HTR-8/SVneo (cell line): Measurements from ENCODE around the gene EFNA2.

ENCODE experiments used
- DNase-seq: peaks from one replicate; pipeline ENCODE4 v3.0.0; 2011; ENCODE audit warnings: low spot score, mixed read lengths; ENCODE audit not compliant: insufficient read length
- FAIRE-seq: peaks from 2 replicates; lab custom pipeline; 2011; peaks lifted over from hg19 to GRCh38; lab: Jason Lieb, UNC

EFNA2 gene

GRCh38 chr19:1259206-1259875 is 26.3 kb upstream of the EFNA2 start:
- no peak for FAIRE-seq

DNA sequence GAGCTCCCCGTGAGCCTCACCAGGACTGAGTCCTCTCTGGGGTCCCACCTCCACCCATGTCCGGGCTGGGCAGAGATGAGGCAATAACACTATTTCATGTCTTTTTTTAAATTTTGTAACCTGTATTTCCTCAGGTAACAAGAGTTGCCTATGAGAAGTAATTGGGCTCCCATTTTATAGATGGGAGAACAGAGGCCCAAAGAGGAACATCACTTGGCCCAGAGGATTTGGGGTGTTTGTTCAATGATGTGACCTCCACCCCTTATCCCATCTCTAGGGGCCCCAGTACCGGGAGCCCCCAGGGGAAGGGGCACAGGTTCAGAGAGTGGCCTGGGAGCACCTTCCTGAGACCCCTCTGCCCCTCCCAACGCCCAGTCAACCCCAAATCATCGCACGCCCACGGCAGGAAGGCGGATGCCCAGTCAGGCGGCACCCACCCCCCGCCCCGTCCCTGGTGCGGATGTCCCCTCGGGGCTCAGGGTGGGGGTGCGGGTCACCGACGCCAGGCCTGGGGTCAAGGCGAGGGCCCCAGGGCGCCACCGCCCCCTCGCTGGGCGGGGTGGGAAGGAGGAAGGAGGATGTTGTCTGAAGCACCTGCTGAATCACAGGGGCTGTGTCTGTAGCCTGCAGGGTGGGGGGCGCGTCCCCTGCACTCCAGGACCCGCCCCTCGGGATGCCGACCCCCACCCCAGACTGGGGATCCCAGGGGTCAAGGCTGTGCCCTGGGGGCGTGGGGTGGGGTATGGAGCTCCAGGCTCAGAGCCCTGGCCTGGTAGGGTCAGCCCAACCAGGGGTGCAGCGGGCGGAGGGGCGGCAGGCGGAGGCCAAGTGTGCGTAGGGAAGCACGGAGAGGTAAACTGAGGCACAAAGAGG is 25.6 kb upstream of the EFNA2 start:
- FAIRE-seq (no peak), DNase-seq (no peak)

More at GRCh38 chr19:1259206-1259875, 26.3 kb upstream of the EFNA2 start:
- no peak for DNase-seq

DNA sequence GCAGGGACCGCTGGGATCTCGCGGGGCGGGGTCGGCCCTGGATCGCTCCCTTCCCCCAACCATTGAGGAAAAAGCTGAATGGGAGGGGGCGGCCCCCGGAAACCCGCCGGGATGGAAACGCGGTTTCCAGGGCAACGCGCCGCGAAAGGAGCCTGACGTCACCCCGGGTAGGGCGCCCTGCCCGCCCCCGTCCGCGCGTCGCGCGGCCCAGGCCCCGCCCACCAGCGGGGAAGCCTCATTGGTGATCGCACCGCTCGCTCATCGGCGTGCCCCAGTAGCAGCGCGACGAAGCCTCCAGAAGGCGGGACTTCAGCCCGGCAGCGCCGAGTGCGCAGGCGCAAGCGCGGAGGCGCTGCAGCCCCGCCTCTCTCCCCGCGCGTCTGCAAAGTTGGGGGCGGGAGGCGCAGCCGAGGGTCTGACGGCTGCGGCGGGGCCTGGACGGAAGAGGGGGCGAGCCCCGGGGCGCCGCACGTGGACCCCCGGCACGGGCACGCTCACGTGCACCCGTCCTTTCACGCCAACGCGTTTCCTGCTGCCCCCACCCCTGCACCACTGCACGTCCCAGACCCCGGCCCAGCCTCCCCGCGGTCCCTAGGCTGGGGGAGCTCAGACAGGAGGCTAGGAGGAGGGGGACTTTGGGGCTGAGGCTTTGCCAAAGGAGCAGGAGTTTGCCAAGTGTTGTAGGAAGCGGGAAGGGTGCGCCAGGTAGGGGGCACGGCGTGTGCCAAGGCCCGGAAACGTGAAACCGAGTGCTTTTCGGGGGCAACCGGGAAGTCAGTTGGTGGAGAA is 24.7 kb upstream of the EFNA2 start:
- no peak for DNase-seq
- peak; percentile 68 for FAIRE-seq

DNA sequence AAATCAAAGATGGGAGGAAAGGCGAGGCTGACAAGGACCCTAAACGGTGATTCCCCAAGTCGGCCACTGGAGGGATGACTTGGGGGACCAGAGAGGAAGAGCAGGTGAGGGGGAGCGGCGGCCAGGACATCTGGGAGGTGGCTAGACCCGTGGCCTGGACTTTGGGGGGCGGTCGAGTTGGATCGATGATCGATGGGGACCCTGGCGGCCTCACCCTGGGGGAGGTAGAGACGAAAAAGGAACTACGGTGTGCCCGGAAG is 24.2 kb upstream of the EFNA2 start:
- FAIRE-seq (no peak), DNase-seq (no peak)

GRCh38 chr19:1261798-1262622 is 23.7 kb upstream of the EFNA2 start:
- no peak for FAIRE-seq

GRCh38 chr19:1262623-1263123 is 23.0 kb upstream of the EFNA2 start:
- FAIRE-seq (peak; percentile 13), DNase-seq (no peak)

More at GRCh38 chr19:1261798-1262622, 23.7 kb upstream of the EFNA2 start:
- no peak for DNase-seq

GRCh38 chr19:1263188-1263587 is 22.5 kb upstream of the EFNA2 start:
- no peak for DNase-seq
- no peak for FAIRE-seq

GRCh38 chr19:1264801-1265614 is 20.7 kb upstream of the EFNA2 start:
- FAIRE-seq (peak; percentile 86), DNase-seq (peak; percentile 77)

DNA sequence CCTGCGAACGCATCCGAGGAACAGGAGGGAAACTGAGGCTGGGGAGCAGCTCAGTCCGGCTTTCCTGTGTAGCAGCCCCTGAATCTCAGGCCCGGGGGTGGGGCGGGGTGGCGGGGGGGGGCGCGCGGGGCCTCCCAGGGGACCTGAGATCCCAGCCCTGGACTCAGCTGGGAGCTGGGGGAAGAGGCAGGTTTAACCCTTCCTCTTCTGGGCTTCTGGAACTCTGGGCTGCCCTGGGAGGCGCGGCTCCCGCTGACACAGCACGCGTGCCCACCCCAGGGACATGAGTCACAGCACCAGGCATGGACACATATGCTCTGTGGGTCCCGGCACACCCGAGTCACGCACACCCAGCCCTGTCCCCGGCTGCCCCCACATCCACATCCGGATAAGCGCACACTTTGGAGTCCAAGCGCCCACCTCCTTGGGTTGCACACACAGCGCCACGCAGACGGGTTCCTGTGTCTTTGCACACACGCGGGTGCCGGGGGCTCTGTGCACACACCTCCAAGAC is 20.0 kb upstream of the EFNA2 start:
- FAIRE-seq (no peak), DNase-seq (no peak)

DNA sequence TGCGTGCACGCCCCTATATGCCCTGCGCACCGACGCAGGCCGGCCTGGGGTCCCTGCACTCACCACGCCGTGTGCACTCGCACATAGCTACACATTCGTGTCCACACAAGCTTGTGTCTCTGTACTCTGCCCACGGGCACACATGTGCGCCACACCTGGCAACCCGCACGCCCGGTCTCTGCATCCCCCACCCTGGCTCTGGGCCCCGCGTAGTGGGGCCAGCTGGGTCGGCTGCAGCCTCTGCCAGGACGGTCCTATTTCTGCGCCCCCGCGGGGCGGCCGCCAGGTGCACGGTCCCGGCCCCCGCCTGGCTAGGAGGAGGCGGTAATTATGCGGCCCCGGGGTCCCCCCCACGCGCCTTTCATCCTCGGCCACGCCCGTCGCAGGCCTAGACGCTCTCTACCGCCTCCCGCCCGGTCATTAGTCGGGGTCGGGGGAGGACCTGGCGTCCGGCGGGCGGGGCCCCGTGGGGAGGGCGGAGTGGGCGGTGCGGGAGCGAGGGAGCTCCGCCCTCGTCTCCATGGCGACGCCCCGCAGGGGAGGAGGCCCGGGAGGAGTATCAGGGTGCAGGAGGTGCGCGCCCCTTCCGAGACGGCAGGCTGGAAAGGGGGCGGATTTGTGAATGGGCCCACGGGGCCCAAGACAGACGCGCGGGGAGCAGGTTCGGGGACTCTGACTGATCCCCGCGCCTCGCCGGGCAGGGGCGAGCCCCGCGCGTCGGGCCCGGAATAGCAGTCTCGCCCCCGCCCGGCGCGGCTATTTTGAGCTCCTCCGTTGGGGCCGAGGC is 19.4 kb upstream of the EFNA2 start:
- FAIRE-seq (peak; percentile 44), DNase-seq (peak; percentile 76)

- FAIRE-seq, result no peak
- no peak for DNase-seq
Observed at GRCh38 chr19:1266916-1267476, 18.7 kb upstream of the EFNA2 start.

DNA sequence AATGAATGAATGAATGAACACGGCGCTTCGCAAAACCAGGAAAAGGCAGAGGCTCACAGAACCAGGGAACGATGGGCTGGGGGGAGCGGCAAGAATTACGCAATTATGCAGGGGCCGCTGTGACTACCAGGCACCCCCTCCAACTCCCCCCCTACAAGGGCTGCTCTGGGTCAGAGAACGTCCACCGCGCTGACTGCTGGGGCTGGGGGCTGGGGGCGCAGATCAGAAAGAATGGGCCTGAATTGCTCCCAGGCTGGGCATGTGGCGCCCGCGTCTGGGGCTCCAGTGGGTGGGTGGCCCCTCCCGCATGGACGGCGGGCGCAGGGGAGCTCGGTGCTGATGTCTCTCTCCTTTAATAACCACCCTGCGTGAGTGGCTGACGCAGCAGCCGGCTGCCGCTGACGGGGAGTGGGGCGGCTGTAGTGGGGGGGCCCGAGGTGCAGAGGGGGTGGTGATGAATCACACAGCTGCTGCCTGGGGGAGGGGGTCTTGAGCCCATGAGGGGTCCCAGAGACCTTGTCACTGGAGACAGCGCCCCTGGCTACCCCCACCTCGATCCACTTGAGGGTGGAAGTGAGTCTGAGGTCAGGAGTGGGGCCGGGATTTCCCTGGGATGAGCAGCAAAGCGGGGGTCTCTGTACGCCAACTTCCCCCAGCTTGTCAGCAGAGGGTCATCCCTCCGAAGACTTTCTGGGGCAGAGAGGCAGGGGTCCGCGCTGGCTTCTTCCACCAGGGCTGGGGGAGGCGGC is 18.0 kb upstream of the EFNA2 start:
- no peak for FAIRE-seq
- no peak for DNase-seq

DNA sequence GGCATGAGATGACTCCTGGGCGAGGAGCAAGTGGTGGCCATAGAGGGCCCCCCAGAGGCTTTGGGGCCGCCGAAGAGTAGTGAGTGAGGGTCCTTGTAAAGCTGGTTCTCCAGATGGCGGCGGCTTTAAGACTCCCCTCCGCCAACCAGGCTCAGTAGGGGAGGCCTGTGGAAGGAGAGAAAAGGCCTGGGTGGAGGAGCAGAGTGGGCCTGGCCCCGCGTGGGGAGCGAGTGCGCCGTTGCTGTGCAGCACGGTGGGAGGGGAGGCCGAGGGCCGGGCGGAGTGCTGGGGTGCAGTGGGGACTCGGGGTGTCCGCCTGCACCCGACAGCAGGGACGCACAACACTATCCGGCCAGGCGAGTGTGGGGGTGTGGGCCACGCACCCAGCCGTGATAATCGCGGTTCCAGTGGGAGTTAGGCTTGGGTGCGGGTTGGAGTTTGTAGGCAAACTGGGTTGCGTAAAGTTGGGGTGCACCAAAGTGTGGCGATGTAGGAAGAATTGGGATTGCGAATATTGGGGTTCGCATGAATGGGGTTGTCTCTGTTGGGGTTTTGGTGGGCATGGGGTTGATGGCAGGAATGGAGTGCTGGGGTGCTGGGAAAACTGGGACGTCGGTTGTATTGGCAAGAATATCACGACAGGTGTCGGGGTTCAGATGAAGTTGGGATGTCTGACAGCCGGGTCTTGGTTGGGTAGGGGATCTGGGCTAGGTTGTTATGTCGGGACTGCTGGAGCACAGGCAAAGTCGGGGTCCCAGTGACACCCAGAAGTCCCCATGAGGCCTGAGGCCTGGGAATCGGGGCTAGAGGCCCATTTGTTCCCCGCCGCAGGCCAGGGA is 17.2 kb upstream of the EFNA2 start:
- FAIRE-seq (no peak), DNase-seq (no peak)

- DNase-seq, result peak; percentile 94
- FAIRE-seq, result peak; percentile 84
Observed at GRCh38 chr19:1269065-1269477, 16.6 kb upstream of the EFNA2 start, which contains the start of gene CIRBP. TSS of gene CIRBP (plus strand) at chr19:1269332. CDS start at chr19:1270934, 1,602 bp downstream.

- DNase-seq, result peak; percentile 76
Observed at GRCh38 chr19:1269478-1270212, 16.0 kb upstream of the EFNA2 start.

More at GRCh38 chr19:1269478-1270212, 16.0 kb upstream of the EFNA2 start:
- FAIRE-seq, result peak; percentile 9
